Stimulated activated CD8-positive, alpha-beta memory T cell treated with anti-CD3 and anti-CD28 coated beads, Interleukin-7, amount 100 ng/mL, for 1 hour (primary cell): ENCODE data around the gene DSC1.
"Not testable (repeated sequence)": the region's sequence is repeated elsewhere in the genome, so short reads cannot be mapped to it uniquely, and the experiment has no call there.

Source experiments
- DNase-seq, 2 donors: peaks; one replicate each; pipeline ENCODE4 v3.0.0-alpha.2; 2020; ENCODE audit warnings: low read depth in 2 of 2

DSC1 gene

DNA sequence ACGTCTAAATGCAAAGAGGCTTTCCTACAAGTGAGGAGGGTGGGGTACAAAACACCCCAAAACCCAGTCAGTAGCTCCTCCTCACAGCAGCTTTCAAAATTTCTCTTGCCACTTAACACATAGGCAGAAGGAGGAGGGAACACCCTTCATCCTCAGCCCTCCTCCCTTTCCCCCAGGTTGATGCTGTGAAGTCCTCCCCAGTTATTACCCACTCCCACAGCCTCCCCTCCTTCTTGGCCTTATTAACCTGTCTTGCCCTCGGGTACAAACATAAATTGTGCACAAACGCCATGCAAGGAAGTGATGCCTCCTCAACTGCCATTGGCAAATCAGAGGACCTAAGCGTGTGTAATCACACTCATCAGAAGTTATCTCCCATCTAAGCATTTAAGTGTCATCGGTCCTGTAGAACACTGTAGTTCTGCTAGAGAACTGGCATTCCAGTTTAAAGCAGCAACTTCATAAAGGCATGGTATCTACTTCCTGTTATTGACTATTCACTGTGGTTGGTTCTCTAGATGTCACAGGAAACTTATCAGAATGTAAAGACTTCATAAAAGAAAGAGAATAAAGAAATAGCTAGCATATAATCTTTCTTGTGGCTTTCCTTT, at the start of gene DSC1:
DSC1 (minus strand) TSS at position 32 of the 611 bp plus-strand sequence. CDS start 262 bp downstream, outside the sequence.
- DNase-seq, result no peak

DNA sequence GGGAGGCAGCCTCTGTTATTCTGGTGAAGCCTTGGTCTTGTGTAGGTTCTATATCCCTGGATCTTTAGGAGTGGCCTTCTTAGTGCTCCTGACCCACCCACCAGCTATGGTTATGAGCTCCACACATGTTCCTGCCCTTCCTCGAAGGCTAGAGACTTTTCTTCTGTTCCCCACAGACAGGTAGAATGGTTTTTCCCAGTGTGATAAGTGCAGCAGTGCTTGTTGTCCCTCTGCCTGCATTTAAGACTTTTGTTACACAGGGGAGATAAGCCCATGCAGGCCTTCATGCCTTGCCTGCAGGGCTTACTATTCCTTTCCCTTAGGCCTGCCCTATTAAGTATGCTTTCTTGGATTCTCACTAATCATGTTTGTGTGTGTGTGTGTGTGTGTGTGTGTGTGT, 48.4 kb upstream of the DSC1 start:
- no peak for DNase-seq

DNA sequence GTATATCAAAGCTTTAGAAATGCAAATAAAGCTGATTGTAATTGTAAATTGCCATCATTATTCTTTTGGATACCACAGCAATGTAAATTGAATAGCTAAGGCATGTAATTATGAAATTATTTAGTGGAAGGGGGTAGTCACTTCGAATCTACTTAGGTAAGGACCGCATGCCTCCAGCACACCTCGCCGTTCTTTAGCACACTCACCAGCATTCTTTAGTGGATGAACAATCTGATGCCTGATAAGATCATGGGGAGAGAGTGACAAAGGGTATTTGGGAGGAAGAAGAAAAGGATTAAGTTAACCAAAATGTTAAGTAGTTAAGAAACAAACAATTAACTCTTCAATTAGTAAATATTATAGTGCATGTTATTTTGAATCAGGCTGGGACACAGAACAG, 46.4 kb upstream of the DSC1 start:
- no peak for DNase-seq

GRCh38 chr18:31207391-31207790, 44.7 kb upstream of the DSC1 start:
- no peak for DNase-seq

DNA sequence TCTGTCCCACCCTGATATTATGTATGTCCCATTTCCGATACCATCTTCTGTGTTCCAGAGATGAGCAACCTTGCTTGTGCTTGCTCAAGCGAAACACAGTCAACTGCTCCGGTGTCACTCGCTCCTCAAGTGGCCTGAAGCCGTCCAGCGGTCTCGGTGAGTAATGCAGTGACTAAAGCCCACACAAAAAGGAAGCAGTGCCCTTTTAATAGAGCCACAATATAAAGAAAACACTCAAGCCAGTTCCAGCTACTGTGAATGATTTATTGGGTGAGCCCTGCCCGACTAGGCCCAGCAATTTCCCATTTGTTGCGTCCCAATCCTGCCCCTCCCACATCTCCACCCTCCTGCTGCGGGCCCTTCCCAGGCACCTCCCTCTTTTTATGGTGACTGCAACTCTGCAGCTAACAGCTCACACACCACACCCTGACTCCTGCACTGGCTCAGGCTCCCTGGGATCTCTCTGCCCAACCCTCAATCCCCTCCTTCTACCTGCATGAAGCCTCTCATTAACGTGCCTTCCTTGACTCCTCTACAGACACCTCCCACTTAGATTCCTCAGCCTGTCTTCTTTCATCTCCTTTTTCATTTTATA, 44.2 kb upstream of the DSC1 start:
- DNase-seq, result no peak

GRCh38 chr18:31206071-31206470, 43.4 kb upstream of the DSC1 start:
- DNase-seq, result no peak

GRCh38 chr18:31205273-31205672, 42.6 kb upstream of the DSC1 start:
- DNase-seq, result no peak

GRCh38 chr18:31204833-31205232, 42.2 kb upstream of the DSC1 start:
- no peak for DNase-seq

DNA sequence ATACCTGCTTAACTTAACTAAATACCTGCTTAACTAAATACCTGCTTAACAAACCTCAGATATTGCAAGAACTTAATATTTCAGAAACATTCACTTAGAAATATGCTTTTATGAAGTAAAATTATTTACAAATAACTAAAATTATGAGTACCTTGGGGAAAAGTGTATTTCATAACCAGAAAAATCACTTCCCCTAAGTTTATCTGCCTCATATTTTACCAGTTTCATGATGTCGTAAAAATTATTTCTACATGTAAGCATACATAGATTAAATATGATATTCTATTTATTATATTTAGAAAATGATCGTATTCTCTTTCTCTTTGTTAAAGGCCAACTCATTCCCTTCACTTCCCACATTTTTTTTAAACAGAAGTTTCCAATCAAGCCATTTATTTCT, 41.5 kb upstream of the DSC1 start:
- no peak for DNase-seq

DNA sequence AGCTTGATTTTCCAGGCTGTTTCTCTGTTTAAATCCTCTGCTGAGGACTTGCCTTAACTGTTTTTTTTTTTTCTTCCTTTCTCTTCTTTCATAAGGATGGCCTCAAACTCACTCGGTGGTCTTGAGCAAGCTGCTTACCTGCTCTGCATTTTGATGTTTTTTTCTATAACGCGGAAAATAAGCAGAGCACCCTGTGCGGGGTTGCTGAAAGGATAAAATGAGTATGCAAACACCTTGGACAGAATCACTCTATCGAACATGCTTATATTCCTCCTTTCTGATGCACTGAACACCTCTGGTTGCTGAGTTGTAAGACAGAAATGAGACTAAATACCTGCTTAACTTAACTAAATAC, 41.1 kb upstream of the DSC1 start:
- no peak for DNase-seq

DNA sequence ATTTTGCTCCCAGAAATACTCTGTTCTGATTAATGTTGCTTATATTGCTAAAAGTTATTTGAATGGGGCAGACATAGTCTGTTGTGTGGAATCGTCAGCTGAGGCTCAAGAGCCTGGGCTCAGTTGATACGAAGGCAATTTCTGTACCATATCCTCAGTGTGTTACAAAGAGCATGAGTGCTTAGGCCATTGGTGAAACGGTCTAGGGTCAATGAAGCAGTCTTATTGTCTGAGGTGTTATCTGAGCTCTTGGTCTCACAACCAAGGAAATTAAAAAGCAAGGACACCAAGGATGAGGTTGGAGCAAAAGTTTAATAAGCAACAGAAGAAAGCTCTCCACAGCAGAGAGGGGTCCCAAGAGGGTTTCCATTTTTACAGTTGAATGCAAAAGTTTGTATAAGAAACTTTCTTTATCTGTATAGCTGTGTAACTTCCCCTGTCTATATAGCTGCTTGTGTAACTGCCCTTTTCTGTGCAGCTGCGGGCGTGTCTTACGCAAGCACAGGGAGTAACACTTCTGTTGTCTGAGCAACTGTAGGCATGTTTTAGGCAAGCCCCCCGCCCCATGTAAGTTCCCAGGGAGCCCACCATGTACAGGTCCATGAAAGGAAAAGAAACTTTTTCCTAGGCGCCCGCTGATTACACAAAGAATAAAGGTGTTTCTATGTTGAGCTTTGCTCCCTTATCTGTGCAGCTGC, 40.6 kb upstream of the DSC1 start:
- no peak for DNase-seq

- DNase-seq, result no peak
These were observed 36.6 kb upstream of the DSC1 start for GRCh38 chr18:31199190-31199769.

- no peak for DNase-seq
These were observed 35.0 kb upstream of the DSC1 start for GRCh38 chr18:31197676-31198075.

DNA sequence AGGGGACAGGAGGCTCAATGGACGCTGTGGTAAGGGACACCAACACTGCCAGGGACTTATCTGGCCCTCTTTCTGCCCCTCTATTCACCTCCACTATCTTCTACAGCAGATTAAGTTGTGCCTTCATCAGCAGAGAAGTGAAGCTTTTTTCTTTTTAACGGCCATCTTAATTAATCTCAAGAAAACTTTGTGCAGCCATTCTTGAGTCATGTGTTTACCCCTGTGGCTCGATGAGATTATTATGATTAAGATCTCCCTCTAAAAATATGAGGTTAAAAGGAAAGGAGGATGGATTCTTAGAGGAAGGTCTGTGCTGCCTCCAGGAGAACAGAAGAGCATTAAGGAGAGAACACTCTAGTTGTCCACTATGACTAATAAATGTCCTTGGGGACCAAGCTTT, 32.4 kb upstream of the DSC1 start:
- DNase-seq, result no peak

DNA sequence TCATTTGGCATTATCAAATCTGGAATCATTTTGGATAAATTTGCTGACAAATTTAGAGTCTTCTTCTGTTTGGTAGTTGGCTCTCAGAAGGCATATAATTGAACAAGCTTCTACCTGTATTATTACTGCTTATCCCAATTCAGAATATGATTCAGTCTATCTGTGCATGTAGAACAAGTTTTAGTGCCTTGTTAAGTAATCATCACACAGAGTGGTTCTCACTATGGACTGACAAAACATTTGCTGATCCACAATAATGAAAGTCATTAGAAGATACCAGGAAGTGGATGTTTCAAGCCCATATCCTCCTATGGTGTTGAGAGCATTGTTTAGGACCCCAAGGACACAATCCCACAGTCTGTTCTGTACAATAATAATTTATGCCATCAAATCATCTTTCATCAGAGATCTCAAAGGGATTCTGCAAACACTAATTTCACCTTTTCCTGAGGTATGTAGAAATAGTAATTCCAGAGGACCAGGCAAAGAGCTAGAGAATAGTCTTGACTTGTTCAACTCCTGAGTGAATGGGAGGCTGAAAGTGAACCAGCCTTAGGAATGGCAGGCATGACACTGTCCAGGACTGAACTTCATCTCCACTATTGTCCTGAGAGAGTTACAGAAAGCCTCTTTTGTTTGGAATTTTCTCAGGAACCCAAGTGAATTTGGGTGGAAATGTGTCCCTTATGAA, 29.6 kb upstream of the DSC1 start:
- no peak for DNase-seq

DNA sequence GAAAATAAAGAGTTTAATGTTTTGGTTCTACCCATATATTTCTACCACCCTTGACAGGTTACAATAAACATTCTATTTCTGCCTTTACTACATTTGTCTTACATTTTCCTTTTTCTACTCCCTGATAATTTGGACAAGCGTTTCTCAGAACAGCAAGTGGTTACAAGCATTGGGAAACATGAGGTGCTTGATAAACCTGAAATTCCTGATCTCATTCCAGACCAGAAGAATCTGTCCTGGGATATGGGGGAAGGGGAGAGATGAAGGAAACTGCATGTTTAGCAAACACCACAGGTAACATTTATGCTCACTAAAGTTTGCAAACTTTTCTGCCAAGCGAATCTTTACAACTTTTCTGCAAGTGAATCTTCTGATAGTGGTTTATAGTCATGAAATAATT, 28.3 kb upstream of the DSC1 start:
- DNase-seq, result no peak

DNA sequence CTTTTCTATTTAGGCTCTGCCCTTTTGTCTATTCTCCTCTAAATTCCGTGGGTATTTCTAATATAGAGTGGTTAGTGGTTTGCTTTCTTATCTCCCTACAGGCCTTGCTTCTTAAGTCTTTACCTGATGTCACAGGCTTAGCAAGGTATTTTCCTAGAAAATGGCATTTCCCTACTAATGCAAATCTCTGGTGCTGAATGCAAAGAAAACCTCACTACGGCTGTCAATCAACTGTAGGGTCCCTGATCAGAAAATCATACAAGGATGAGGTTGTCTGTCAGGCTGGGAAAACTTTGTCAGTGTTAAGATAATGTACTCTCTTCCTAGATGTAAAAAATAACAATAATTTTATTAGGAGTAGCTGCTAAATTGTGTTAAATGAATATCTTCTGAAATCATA, 27.1 kb upstream of the DSC1 start:
- no peak for DNase-seq

- no peak for DNase-seq
These were observed 22.7 kb upstream of the DSC1 start for GRCh38 chr18:31185186-31185950.

DNA sequence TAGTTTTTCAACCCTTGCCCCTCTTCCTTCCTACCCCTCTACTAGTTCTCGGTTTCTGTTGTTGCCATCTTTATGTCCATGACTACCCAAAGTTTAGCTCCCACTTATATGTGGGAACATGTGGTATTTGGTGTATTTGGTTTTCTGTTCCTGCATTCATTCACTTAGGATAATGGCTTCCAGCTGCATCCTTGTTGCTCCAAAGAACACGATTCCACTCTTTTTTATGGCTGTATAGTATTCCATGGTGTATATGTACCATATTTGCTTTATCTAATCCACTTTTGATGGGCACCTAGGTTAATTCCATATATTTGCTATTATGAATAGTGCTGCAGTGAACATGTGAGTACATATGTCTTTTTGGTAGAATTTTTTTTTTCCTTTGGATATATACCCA, 20.6 kb upstream of the DSC1 start:
- DNase-seq, result no peak

GRCh38 chr18:31177369-31177768, 14.7 kb upstream of the DSC1 start:
- not testable (repeated sequence) for DNase-seq

DNA sequence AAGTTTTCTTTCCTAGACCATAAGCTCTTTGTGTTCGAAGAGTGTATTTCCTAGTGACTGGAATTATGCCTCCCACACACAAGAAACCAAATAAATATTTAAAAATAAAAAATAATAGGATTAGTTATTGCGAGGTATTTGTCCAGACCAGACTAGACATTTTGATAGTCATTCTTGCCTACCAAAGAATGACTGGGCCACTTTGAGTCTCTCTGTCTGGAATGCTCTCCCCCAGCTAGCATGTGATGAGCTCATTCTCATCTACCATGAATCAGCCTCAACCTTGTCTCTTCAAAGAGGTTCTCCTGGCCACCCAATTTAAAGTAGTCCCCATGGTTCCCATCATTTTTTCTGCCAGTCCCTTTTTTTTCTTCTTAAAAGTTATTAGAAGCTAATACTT, 13.9 kb upstream of the DSC1 start:
- DNase-seq, result no peak
